ENCODE measurements around the gene TSPAN15. TPM values are rescaled to one million over a fixed set of nuclear protein-coding genes. Genes with fewer than 3 reads are reported as not detected.

Gene TSPAN15
- total RNA-seq, 1 experiment from 2014 or later = 8.3 TPM

- TF ChIP-seq CTCF (IDR thresholded peaks at IDR 0.05) (no peak), TEAD4 (CRISPR knock-in tag; IDR thresholded peaks at IDR 0.05) (no peak), ZNF281 (CRISPR knock-in tag; IDR thresholded peaks at IDR 0.05) (no peak), ZNF138 (CRISPR knock-in tag; conservative IDR thresholded peaks at IDR 0.05) (no peak)
These were observed 5.0 kb upstream of the TSPAN15 start (continued) for GRCh38 chr10:69446229-69446628.

- peaks cover 11% of the 10 kb centered on the region for H3K4me1 Mint-ChIP-seq
- no peaks in the 10 kb centered on the region for H3K36me3 Mint-ChIP-seq
- peaks cover 59% of the 10 kb centered on the region for H3K27me3 Mint-ChIP-seq (ENCODE audit: low read depth)
- ATAC-seq (no peak), DNase-seq (ENCODE audit: low spot score) (no peak)
- TF ChIP-seq JUN (CRISPR knock-in tag; IDR thresholded peaks at IDR 0.05) = no peak
- no peak for TF ChIP-seq NR1H2 (CRISPR knock-in tag; IDR thresholded peaks at IDR 0.05)
- TF ChIP-seq ZNF425 (CRISPR knock-in tag; conservative IDR thresholded peaks at IDR 0.05) = no peak
- no peak for TF ChIP-seq TEAD1 (CRISPR knock-in tag; IDR thresholded peaks at IDR 0.05)
- TF ChIP-seq ZBTB43 (CRISPR knock-in tag; IDR thresholded peaks at IDR 0.05) = no peak
- TF ChIP-seq IRF2 (CRISPR knock-in tag; IDR thresholded peaks at IDR 0.05; ENCODE audit: borderline replicate concordance, low read depth) = no peak
- TF ChIP-seq ZNF671 (CRISPR knock-in tag; IDR thresholded peaks at IDR 0.05) = no peak
- no peak for TF ChIP-seq FOXJ3 (CRISPR knock-in tag; IDR thresholded peaks at IDR 0.05; ENCODE audit: borderline replicate concordance)
- TF ChIP-seq MAX (CRISPR knock-in tag; IDR thresholded peaks at IDR 0.05) = no peak
- TF ChIP-seq IRF1 (CRISPR knock-in tag; IDR thresholded peaks at IDR 0.05) = no peak
- TF ChIP-seq GABPB1 (CRISPR knock-in tag; IDR thresholded peaks at IDR 0.05) = no peak; the same call in 1 of the 2 replicates
- TF ChIP-seq HMGA2 (CRISPR knock-in tag; IDR thresholded peaks at IDR 0.05) = no peak
- TF ChIP-seq TP53 (CRISPR knock-in tag; IDR thresholded peaks at IDR 0.05) = no peak
- no peak for TF ChIP-seq STAT6 (CRISPR knock-in tag; conservative IDR thresholded peaks at IDR 0.05; ENCODE audit: low read depth)
- POLR2A ChIA-PET = interaction anchor here (0.9 kb wide), 1 partner anchor 16 kb away, joined by 3 read pairs; no protein-coding TSS in a partner anchor
- CTCF ChIA-PET = interaction anchor here (0.5 to 1.6 kb wide), 8 partner anchors 20 to 883 kb away, joined by 3 to 6 read pairs (median 4); no protein-coding TSS in a partner anchor
- no peak overlapping the region for H3K27ac Mint-ChIP-seq
- peaks cover 3% of the 10 kb centered on the region; the same call in 1 of the 2 replicates for H3K9me3 Mint-ChIP-seq
- no peak overlapping the region for H3K4me3 Mint-ChIP-seq
These were observed 4.6 kb upstream of the TSPAN15 start for GRCh38 chr10:69446650-69447151.

All from WTC11 (cell line).